K562 treated with DMSO at 1 percent for 12 hours (cell line): ENCODE data around the gene RNASE9. TPM values are rescaled to one million over a fixed set of nuclear protein-coding genes. Genes with fewer than 3 reads are reported as not detected.

ENCODE experiments used
- total RNA-seq: library from RNA; unstranded; fragments of 300-600 nt; gene quantifications from 2 replicates; pipeline ENCODE4 v1.2.3, GENCODE V29; 2022; ENCODE audit not compliant: insufficient read depth

Gene RNASE9
- not detected in 2 replicates for total RNA-seq

DNA sequence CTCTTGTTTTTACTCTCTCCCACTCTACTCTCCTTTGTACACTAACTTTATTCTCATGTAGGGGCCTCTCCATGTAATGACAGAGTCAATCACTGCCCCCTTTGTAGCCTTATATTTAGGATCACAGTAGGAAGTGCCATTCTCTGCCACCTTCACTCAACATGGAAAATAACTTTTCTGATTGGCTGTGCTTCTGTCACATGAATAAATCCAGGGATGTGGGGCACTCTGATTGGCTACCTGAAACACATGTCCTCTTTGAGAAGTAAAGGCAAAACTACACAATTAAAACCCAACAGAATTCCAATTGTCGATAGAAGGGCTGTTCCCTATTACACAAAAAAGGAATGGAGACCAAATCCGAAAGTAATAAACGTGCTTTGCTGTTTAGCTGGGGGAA is at the start of gene RNASE9:
Gene RNASE9, minus strand, starts transcription at position 87 of the 400 bp plus-strand sequence.

DNA sequence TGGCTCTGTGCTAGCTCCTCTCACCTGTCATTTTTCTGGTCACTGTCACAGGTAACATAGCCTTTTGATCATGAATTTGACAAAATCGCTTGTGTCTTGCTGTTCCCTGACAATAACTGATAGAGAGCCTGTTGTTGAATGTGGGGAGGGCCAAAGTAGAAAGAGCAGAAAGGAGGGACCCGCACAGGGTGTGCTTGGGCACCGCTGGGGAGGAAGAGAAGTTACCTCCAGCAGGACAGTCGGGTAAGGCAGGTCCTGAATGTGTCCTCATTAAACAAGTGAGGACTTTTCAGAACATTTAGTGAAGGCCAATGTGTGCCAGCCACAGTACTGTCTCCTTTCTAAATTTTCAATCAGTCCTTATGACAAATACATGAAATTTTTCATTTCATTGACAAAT is 30.4 kb upstream of the RNASE9 start, which contains the start of gene RNASE12:
Gene RNASE12, minus strand, starts transcription at position 142 of the 400 bp plus-strand sequence. CDS start 653 bp downstream, outside the sequence.

GRCh38 chr14:20587489-20588154 is 26.8 kb upstream of the RNASE9 start, which contains the start of gene RNASE11:
Gene RNASE11 (minus strand): TSS chr14:20588001.

Other genes with a start within 250 kb of the RNASE9 start
- 88.9 and 90.5 TPM in 2 replicates for gene CCNB1IP1, start 227.8 kb downstream of the RNASE9 start, total RNA-seq
- gene PARP2, start 217.4 kb downstream of the RNASE9 start, total RNA-seq = 16.7 and 36.5 TPM in 2 replicates
- 6.8 and 28.8 TPM in 2 replicates for gene TEP1, start 147.5 kb downstream of the RNASE9 start, total RNA-seq
- 0.10 TPM in 1 of 2 replicates, not detected in the other for gene KLHL33, start 124.9 kb downstream of the RNASE9 start, total RNA-seq
- gene OSGEP, start 106.2 kb downstream of the RNASE9 start, total RNA-seq = 41.8 and 42.2 TPM in 2 replicates
- 116 and 133 TPM in 2 replicates for gene APEX1, start 105.8 kb downstream of the RNASE9 start, total RNA-seq
- 25.8 and 27.5 TPM in 2 replicates for gene PIP4P1, start 99.6 kb downstream of the RNASE9 start, total RNA-seq
- 73.6 and 78.8 TPM in 2 replicates for gene PNP, start 91.6 kb downstream of the RNASE9 start, total RNA-seq
- gene RNASE10, start 55.5 kb downstream of the RNASE9 start, total RNA-seq = not detected in 2 replicates
- not detected in 2 replicates for gene RNASE11, start 27.0 kb upstream of the RNASE9 start, total RNA-seq
- gene RNASE12, start 30.3 kb upstream of the RNASE9 start, total RNA-seq = not detected in 2 replicates
- not detected in 2 replicates for gene OR6S1, start 80.6 kb upstream of the RNASE9 start, total RNA-seq
- gene RNASE4, start 123.5 kb upstream of the RNASE9 start, total RNA-seq = 1.2 and 1.3 TPM in 2 replicates
- 4.3 TPM in 1 of 2 replicates, not detected in the other for gene ANG, start 127.7 kb upstream of the RNASE9 start, total RNA-seq
- not detected in 2 replicates for gene EDDM3A, start 184.8 kb upstream of the RNASE9 start, total RNA-seq
- not detected in 2 replicates for gene EDDM3B, start 207.4 kb upstream of the RNASE9 start, total RNA-seq
- gene RNASE6, start 220.2 kb upstream of the RNASE9 start, total RNA-seq = 0.78 TPM in 1 of 2 replicates, not detected in the other
- 23.3 and 24.0 TPM in 2 replicates for gene RNASE1, start 241.8 kb upstream of the RNASE9 start, total RNA-seq